CD4-positive, CD25-positive, alpha-beta regulatory T cell (primary cell): Measurements from ENCODE around the gene MYLIP. TPM values are rescaled to one million over a fixed set of nuclear protein-coding genes. Genes with fewer than 3 reads are reported as not detected.

Experiments used
- ATAC-seq, 2 donors: fragments of 150-1000 bp; cut with Tn5 transposase; one replicate each; pipeline ENCODE4 v1.10.0; 2021; ENCODE audit warnings: low read depth in 2 of 2, moderate number of reproducible peaks in 2 of 2, moderate library complexity in 1 of 2
- DNase-seq, 3 donors: peaks; one replicate each; pipeline versions ENCODE4 v3.0.0 to v3.0.0-alpha.2; 2012 to 2022; ENCODE audit warnings: mixed read lengths in 1 of 3
- H3K27ac ChIP-seq: one replicate; pipeline ENCODE4 v1.7.0; 2013; ENCODE audit warnings: mild to moderate bottlenecking, low read length; ENCODE audit not compliant: insufficient read depth, poor library complexity, severe bottlenecking
- H3K27me3 ChIP-seq: one replicate; pipeline ENCODE4 v1.7.0; 2013; ENCODE audit warnings: low read length; ENCODE audit not compliant: control insufficient read depth, insufficient read depth
- H3K36me3 ChIP-seq: one replicate; pipeline ENCODE4 v1.7.0; 2013; ENCODE audit warnings: mild to moderate bottlenecking, low read length, moderate library complexity; ENCODE audit not compliant: control insufficient read depth, insufficient read depth
- H3K4me1 ChIP-seq: 2 replicates; pipeline ENCODE4 v1.7.0; 2013; ENCODE audit warnings: mild to moderate bottlenecking, low read length; ENCODE audit not compliant: insufficient read depth, control insufficient read depth, poor library complexity, severe bottlenecking
- H3K4me3 ChIP-seq: one replicate; pipeline ENCODE4 v1.7.0; 2013; ENCODE audit warnings: low read depth, mild to moderate bottlenecking, low read length, moderate library complexity
- H3K9me3 ChIP-seq, 2 experiments: 1 replicate in 1 of 2; 2 replicates in 1 of 2; pipeline ENCODE4 v1.7.0; 2013; ENCODE audit warnings: low read length in 2 of 2, mild to moderate bottlenecking in 1 of 2, moderate library complexity in 1 of 2; ENCODE audit not compliant: control insufficient read depth in 2 of 2
- H3K27ac Mint-ChIP-seq, 3 donors: one replicate each; pipeline ENCODE4 v1.8.0; 2020 to 2022; ENCODE audit warnings: mild to moderate bottlenecking in 3 of 3, mixed read lengths in 3 of 3, moderate library complexity in 2 of 3
- H3K27me3 Mint-ChIP-seq: one replicate; pipeline ENCODE4 v1.8.0; 2022; ENCODE audit warnings: mild to moderate bottlenecking, mixed read lengths
- H3K36me3 Mint-ChIP-seq: one replicate; pipeline ENCODE4 v1.8.0; 2020; ENCODE audit warnings: mixed read lengths
- H3K4me1 Mint-ChIP-seq, 4 donors: one replicate each; pipeline ENCODE4 v1.8.0; 2020 to 2022; ENCODE audit warnings: mixed read lengths in 4 of 4, mild to moderate bottlenecking in 1 of 4
- H3K4me3 Mint-ChIP-seq, 4 donors: one replicate each; pipeline ENCODE4 v1.8.0; 2020 to 2022; ENCODE audit warnings: mild to moderate bottlenecking in 4 of 4, mixed read lengths in 4 of 4, moderate library complexity in 3 of 4
- H3K9me3 Mint-ChIP-seq, 7 donors: one replicate each; pipeline ENCODE4 v1.8.0; 2020 to 2022; ENCODE audit warnings: mixed read lengths in 7 of 7, mild to moderate bottlenecking in 3 of 7, moderate library complexity in 2 of 7
- polyA plus RNA-seq, 4 donors: library from polyadenylated mRNA; unstranded; fragments of 300-500 nt; fragmentation: Illumina TruSeq; gene quantifications; one replicate each; pipeline ENCODE4 v1.2.3, GENCODE V29; 2021
- total RNA-seq: library from RNA; stranded (reverse); gene quantifications from one replicate; pipeline ENCODE4 v1.2.3, GENCODE V29; 2022

Gene MYLIP
- total and polyA plus RNA-seq, 5 donors from 2014 or later: 62.4 to 236 (median 74.3) TPM

GRCh38 chr6:16183187-16183664 lies 54.3 kb downstream of the MYLIP start:
- DNase-seq (peak in 2 of 3 donors; percentile 51 to 61), ATAC-seq (peak in 1 of 2 donors; percentile 30)
- H3K27ac Mint-ChIP-seq: peak overlapping the region in 1 of 3 donors; percentile 75
- H3K27ac ChIP-seq: no peak overlapping the region
- peaks cover 4% of the 10 kb centered on the region for H3K27me3 ChIP-seq
- peaks cover 21 to 31% (median 24%) of the 10 kb centered on the region in 4 donors for H3K4me1 Mint-ChIP-seq
- H3K9me3 Mint-ChIP-seq: peaks cover 0 to 23% (median 9%) of the 10 kb centered on the region in 7 donors
- peak overlapping the region in 1 of 4 donors; percentile 25 for H3K4me3 Mint-ChIP-seq
- H3K4me3 ChIP-seq: no peak overlapping the region
- no peaks in the 10 kb centered on the region for H3K36me3 ChIP-seq
- peaks cover 8% of the 10 kb centered on the region for H3K27me3 Mint-ChIP-seq
- peaks cover 2 to 30% of the 10 kb centered on the region in 2 experiments for H3K9me3 ChIP-seq
- H3K36me3 Mint-ChIP-seq: peaks cover 4% of the 10 kb centered on the region
- peaks cover 14% of the 10 kb centered on the region for H3K4me1 ChIP-seq

- DNase-seq: peak in 1 of 3 donors; percentile 34
These were observed 55.2 kb downstream of the MYLIP start for GRCh38 chr6:16184129-16184528.

DNA sequence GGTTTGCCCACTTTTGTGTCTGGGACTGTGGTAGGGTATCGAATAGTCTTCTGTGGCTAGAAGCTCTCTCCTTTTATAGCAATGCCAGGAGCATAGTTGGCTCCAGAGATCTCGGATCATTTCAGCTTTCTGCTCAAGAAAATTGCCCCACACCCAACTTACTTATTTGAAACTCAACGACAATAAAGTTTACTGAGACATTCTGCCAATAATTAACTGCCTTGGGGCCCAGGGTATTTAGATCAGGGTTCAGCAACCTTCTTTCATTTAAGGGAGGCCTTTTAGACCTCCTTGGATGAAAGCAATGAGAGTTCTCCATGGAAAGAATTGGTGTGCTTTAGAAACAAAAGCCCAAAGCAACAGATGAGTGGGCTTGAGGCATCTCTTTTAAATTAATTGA lies 55.7 kb downstream of the MYLIP start:
- no peak overlapping the region for H3K4me3 Mint-ChIP-seq
- peaks cover 11% of the 10 kb centered on the region for H3K27me3 Mint-ChIP-seq
- Histone ChIP-seq H3K36me3 (no peaks in the 10 kb centered on the region), H3K4me3 (no peak overlapping the region), H3K9me3 (peaks cover 2 to 23% of the 10 kb centered on the region in 2 experiments), H3K27ac (no peak overlapping the region), H3K4me1 (peaks cover 9% of the 10 kb centered on the region), H3K27me3 (peaks cover 4% of the 10 kb centered on the region)
- peaks cover 21 to 24% (median 22%) of the 10 kb centered on the region in 4 donors for H3K4me1 Mint-ChIP-seq
- DNase-seq (no peak), ATAC-seq (no peak)
- H3K27ac Mint-ChIP-seq: no peak overlapping the region
- no peaks in the 10 kb centered on the region for H3K36me3 Mint-ChIP-seq
- peaks cover 0 to 18% (median 8%) of the 10 kb centered on the region in 7 donors for H3K9me3 Mint-ChIP-seq

More at GRCh38 chr6:16184129-16184528, 55.2 kb downstream of the MYLIP start:
- H3K4me3 ChIP-seq: no peak overlapping the region
- peaks cover 21 to 26% (median 22%) of the 10 kb centered on the region in 4 donors for H3K4me1 Mint-ChIP-seq
- H3K27ac ChIP-seq: no peak overlapping the region
- ATAC-seq: no peak
- no peak overlapping the region for H3K27ac Mint-ChIP-seq
- peaks cover 11% of the 10 kb centered on the region for H3K27me3 Mint-ChIP-seq
- H3K9me3 ChIP-seq: peaks cover 2 to 27% of the 10 kb centered on the region in 2 experiments
- H3K4me1 ChIP-seq: peaks cover 13% of the 10 kb centered on the region
- H3K36me3 ChIP-seq: no peaks in the 10 kb centered on the region
- H3K9me3 Mint-ChIP-seq: peaks cover 0 to 18% (median 9%) of the 10 kb centered on the region in 7 donors
- H3K36me3 Mint-ChIP-seq: no peaks in the 10 kb centered on the region
- peaks cover 4% of the 10 kb centered on the region for H3K27me3 ChIP-seq
- no peak overlapping the region for H3K4me3 Mint-ChIP-seq

DNA sequence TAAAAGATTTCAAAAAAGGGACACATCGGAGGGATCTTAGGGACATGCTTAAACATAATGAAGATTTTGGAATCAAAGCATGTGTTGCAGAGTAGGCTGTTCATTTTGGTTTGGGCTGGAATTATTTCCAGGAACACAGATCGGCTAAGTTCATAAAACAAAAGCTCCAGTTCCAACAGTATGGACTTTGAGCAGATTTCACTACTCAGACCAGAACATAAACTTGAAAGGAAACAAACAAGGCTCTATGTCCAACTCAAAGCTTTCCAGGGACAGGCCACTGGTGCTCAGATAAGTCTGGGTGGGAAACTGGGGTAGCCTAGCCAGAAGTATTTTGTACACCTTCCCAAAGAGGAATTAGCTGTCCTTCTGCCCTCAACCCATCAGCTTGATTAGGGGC lies 58.3 kb downstream of the MYLIP start:
- no peak overlapping the region for H3K4me3 Mint-ChIP-seq
- Histone ChIP-seq H3K9me3 (no peaks in the 10 kb centered on the region), H3K27me3 (peaks cover 8% of the 10 kb centered on the region), H3K4me1 (peaks cover 4% of the 10 kb centered on the region), H3K27ac (no peak overlapping the region), H3K4me3 (no peak overlapping the region), H3K36me3 (no peaks in the 10 kb centered on the region)
- peaks cover 30% of the 10 kb centered on the region for H3K27me3 Mint-ChIP-seq
- H3K36me3 Mint-ChIP-seq: no peaks in the 10 kb centered on the region
- H3K4me1 Mint-ChIP-seq: peaks cover 6 to 8% (median 7%) of the 10 kb centered on the region in 4 donors
- DNase-seq (no peak), ATAC-seq (no peak)
- no peak overlapping the region for H3K27ac Mint-ChIP-seq
- peaks cover 0 to 4% (median 0%) of the 10 kb centered on the region in 7 donors for H3K9me3 Mint-ChIP-seq

GRCh38 chr6:16190214-16190613 lies 61.3 kb downstream of the MYLIP start:
- H3K4me1 Mint-ChIP-seq: no peaks in the 10 kb centered on the region
- no peaks in the 10 kb centered on the region for H3K9me3 ChIP-seq
- H3K27ac Mint-ChIP-seq: no peak overlapping the region

DNA sequence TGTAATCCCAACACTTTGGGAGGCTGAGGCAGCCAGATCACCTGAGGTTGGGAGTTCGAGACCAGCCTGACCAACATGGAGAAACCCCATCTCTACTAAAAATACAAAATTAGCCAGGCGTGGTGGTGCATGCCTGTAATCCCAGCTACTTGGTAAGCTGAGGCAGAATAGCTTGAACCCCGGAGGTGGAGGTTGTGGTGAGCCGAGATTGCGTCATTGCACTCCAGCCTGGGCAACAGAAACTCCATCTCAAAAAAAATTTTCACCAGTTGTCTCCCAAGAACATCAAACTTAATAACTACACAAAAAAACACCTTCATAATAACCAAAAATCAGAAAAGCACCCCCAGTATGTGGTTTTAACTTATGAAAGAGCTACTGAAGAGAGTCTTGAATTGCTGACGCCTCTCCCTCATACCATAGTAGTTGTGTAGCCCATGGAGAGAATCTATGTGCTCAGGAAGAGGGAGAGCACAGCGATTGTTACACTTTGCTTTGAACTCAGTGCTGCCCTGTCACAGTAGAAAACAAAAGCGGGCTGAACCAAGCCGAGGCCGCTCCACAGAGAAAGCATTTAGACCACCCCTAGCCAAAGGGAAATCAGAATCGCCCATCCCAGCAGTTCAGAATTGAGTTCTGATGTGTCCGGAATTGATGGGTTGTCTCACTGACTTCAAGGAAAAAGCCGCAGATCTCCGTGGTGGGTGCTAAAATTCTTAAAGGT lies 67.5 kb downstream of the MYLIP start:
- Mint-ChIP-seq H3K4me3 (no peak overlapping the region), H3K36me3 (no peaks in the 10 kb centered on the region), H3K27ac (peak overlapping the region in 1 of 3 donors; percentile 58), H3K9me3 (peaks cover 0 to 2% (median 0%) of the 10 kb centered on the region in 7 donors), H3K4me1 (no peaks in the 10 kb centered on the region), H3K27me3 (peaks cover 35% of the 10 kb centered on the region)
- Histone ChIP-seq H3K27me3 (peaks cover 6% of the 10 kb centered on the region), H3K4me3 (no peak overlapping the region), H3K4me1 (no peaks in the 10 kb centered on the region), H3K9me3 (no peaks in the 10 kb centered on the region), H3K27ac (no peak overlapping the region), H3K36me3 (no peaks in the 10 kb centered on the region)
- DNase-seq (no peak), ATAC-seq (no peak)

More at GRCh38 chr6:16190214-16190613, 61.3 kb downstream of the MYLIP start:
- H3K27me3 ChIP-seq: peaks cover 14% of the 10 kb centered on the region
- H3K27me3 Mint-ChIP-seq: peaks cover 46% of the 10 kb centered on the region
- H3K9me3 Mint-ChIP-seq: peaks cover 0 to 3% (median 0%) of the 10 kb centered on the region in 7 donors
- H3K4me3 Mint-ChIP-seq: no peak overlapping the region
- no peaks in the 10 kb centered on the region for H3K36me3 Mint-ChIP-seq
- H3K4me3 ChIP-seq: no peak overlapping the region
- no peaks in the 10 kb centered on the region for H3K36me3 ChIP-seq
- DNase-seq: no peak
- no peak for ATAC-seq
- no peak overlapping the region for H3K27ac ChIP-seq
- no peaks in the 10 kb centered on the region for H3K4me1 ChIP-seq

DNA sequence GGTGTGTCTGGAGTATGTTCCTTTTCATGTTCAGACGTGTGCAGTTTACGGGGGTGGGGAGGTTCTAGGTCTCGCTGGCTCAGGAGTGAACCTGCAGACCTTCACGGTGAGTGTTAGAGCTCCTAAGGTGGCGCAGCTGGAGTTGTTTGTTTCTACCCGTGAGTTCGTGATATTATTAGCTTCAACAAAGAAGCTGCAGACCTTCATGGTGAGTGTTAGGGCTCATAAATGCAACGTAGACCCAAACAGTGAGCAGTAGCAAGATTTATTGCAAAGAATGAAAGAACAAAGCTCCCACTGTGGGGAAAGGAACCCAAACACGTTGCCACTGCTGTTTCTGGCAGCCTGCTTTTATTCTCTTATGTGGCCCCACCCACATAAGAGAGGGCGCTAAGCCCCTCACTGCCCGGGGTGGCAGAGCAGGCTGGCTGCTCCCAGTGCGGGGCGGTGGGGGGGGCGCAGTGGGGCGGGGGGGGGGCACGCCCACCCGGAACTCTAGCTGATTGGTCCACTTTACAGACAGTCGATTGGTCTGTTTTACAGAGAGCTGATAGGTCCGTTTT lies 68.2 kb downstream of the MYLIP start:
- Histone ChIP-seq H3K9me3 (no peaks in the 10 kb centered on the region), H3K4me1 (no peaks in the 10 kb centered on the region), H3K4me3 (no peak overlapping the region), H3K36me3 (no peaks in the 10 kb centered on the region), H3K27me3 (peaks cover 6% of the 10 kb centered on the region), H3K27ac (no peak overlapping the region)
- H3K27ac Mint-ChIP-seq: no peak overlapping the region
- ATAC-seq (no peak), DNase-seq (no peak)
- H3K4me1 Mint-ChIP-seq: no peaks in the 10 kb centered on the region
- no peak overlapping the region for H3K4me3 Mint-ChIP-seq
- peaks cover 29% of the 10 kb centered on the region for H3K27me3 Mint-ChIP-seq
- no peaks in the 10 kb centered on the region for H3K36me3 Mint-ChIP-seq
- H3K9me3 Mint-ChIP-seq: peaks cover 0 to 2% (median 0%) of the 10 kb centered on the region in 7 donors
